Cardiac muscle cell (in vitro differentiated cells and primary cell): Measurements from ENCODE around the gene C19orf67. TPM values are rescaled to one million over a fixed set of nuclear protein-coding genes. Genes with fewer than 3 reads are reported as not detected.

Source experiments
- DNase-seq, 2 donors: peaks; one replicate each; pipeline versions ENCODE4 v3.0.0 to v3.0.0-alpha.2; 2010 to 2017; ENCODE audit warnings: low read depth in 1 of 2, low spot score in 1 of 2
- H3K27ac ChIP-seq: fragments of 200-600 bp; sonication (generic); 2 replicates; pipeline ENCODE4 v1.5.1; 2016
- H3K27me3 ChIP-seq: fragments of 200-600 bp; sonication (generic); 2 replicates; pipeline ENCODE4 v1.6.0; 2016; ENCODE audit warnings: control low read depth
- H3K36me3 ChIP-seq: fragments of 200-600 bp; sonication (generic); 2 replicates; pipeline ENCODE4 v1.5.1; 2016; ENCODE audit warnings: control low read depth
- H3K4me1 ChIP-seq: fragments of 200-600 bp; sonication (generic); 2 replicates; pipeline ENCODE4 v1.8.1; 2017; ENCODE audit warnings: low read depth, mild to moderate bottlenecking, mixed run types
- H3K4me3 ChIP-seq: fragments of 200-600 bp; sonication (generic); 2 replicates; pipeline ENCODE4 v1.5.1; 2016; ENCODE audit warnings: mild to moderate bottlenecking
- H3K9me3 ChIP-seq: fragments of 200-600 bp; sonication (generic); 2 replicates; pipeline ENCODE4 v1.5.1; 2017; ENCODE audit warnings: low read depth, mild to moderate bottlenecking, control low read depth
- CTCF ChIP-seq: IDR thresholded peaks from 2 replicates; pipeline ENCODE4 v1.5.1; 2012; ENCODE audit warnings: low read depth, mild to moderate bottlenecking, low read length
- polyA plus RNA-seq: library from polyadenylated mRNA; unstranded; fragments of >200 nt; fragmentation: Nextera tagmentation; extraction: Ambion mirVana; gene quantifications from 2 replicates; pipeline ENCODE4 v1.2.1, GENCODE V29; 2016
- total RNA-seq: library from RNA; depleted of rRNA; stranded (reverse); fragments of >200 nt; gene quantifications from 2 replicates; pipeline ENCODE4 v1.2.3, GENCODE V29; 2016

The C19orf67 gene
- total and polyA plus RNA-seq, 2 experiments from 2014 or later = 7.5 to 14.2 TPM

- no peak for DNase-seq
- no peaks in the 10 kb centered on the region for H3K36me3 ChIP-seq
- H3K9me3 ChIP-seq = no peaks in the 10 kb centered on the region
- peaks cover 4% of the 10 kb centered on the region for H3K4me1 ChIP-seq
- TF ChIP-seq CTCF = no peak
- H3K27me3 ChIP-seq = peaks cover 23% of the 10 kb centered on the region
- no peak overlapping the region for H3K27ac ChIP-seq
- H3K4me3 ChIP-seq = no peak overlapping the region
These were observed 23.1 kb downstream of the C19orf67 start for GRCh38 chr19:14062558-14062855.

DNA sequence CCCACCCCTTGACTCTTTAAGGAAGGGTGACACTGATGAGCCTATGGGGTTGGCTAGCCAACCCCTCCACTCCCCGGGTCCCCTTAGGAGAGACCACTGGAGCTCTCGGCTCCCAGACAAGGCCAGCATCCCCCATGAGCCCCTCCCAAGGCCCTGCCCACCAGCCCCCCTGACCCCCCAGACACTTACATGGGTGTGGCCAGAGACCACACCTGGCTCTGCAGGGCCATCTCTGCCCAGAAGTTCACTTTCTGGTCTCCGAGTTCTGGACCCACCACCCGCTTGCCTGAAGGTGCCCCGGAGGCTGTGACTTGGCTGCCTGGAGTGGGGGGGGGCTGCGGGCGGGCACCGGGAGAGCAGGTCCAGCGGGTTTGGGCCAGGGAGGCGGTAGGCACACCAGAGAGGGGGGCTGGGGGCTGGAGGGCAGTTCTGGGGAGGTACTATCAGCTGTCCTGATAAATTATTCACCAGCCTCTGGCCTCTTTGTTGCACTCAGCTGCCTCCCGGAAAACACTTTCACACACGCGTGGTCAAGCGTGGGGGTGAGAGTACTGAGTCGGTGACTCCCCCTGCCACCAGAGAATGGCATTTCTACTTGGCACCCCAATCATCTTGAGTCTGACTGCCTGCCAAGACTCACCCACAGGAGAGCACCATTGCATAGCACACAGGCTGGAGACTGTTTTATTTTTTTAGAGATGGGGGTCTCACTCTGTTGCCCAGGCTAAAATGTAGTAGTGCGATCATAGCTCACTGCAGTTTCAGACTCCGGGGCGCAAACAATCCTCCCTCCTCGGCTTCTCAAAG is 23.6 kb downstream of the C19orf67 start, which contains the start of gene PALM3:
Gene PALM3 (minus strand): TSS at position 326 of the 807 bp plus-strand sequence. CDS start 96 bp downstream, at position 230.
- DNase-seq = no peak

DNA sequence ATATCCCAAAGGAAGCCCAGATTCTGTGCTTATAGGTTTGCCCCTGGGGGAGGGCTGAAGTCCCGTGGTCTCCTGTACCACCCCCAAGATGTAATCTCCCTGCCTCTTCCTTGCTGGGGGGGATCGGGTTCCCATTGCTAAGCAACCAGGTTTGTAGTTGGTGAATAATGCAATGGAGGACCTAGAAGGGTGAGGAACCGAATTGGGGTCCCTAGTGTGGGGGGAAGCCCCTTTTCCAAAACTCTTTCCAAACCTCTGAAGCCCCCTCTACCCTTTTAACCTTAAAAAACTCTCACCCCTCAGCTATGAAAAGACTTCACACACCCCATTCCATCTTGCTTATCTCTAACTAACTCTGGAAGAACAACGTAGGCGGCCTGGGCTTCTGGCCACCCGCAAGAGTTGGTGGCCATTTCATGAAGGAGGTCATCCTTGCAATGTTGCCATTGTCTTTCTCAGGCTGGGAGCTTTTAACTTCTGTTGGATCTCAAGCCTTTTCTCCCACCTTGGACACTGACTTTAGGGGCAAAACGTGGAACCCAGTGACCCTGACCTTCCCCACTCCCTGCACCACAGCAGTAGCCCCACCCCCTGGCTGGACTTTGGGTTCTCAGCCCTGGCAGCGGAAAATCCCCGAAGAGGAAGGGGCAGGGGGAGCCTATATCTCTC is 24.4 kb downstream of the C19orf67 start:
- Histone ChIP-seq H3K4me1 (peaks cover 4% of the 10 kb centered on the region), H3K27me3 (peaks cover 23% of the 10 kb centered on the region), H3K27ac (no peak overlapping the region), H3K9me3 (no peaks in the 10 kb centered on the region), H3K4me3 (no peak overlapping the region), H3K36me3 (no peaks in the 10 kb centered on the region)
- TF ChIP-seq CTCF = no peak
- peak in 1 of 2 donors; percentile 44 for DNase-seq

More for the DNA sequence above, 23.6 kb downstream of the C19orf67 start, which contains the start of gene PALM3:
- Histone ChIP-seq H3K4me1 (peaks cover 4% of the 10 kb centered on the region), H3K9me3 (no peaks in the 10 kb centered on the region), H3K27ac (no peak within 1 kb of the TSS), H3K27me3 (peaks cover 23% of the 10 kb centered on the region), H3K36me3 (no peaks in the 10 kb centered on the region), H3K4me3 (no peak within 1 kb of the TSS)
- TF ChIP-seq CTCF = no peak

DNA sequence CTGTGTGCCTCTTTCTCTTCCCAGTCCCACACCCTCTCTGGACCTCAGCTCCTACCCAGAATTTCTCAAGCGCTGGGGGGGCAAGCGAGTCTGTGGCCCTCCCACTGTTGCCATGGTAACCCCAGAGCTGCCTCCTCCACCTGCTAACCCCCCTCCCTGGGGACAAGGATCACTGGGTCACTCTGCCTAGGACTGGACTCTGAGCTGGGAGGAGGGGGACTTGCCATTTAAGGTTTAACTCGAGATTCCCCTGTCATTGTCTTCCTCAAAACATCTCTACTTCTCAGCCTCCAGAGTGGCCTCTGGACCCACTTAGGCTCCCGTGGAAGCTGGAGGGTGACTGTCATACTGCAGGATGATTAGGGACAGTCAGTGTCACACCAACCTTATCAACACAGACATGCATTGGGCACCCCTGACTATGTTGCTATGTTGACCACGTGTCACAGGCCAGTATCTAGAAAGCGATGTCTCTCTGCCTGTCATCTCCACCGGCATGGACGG is 25.9 kb downstream of the C19orf67 start:
- Histone ChIP-seq H3K27me3 (peaks cover 23% of the 10 kb centered on the region), H3K27ac (no peak overlapping the region), H3K36me3 (no peaks in the 10 kb centered on the region), H3K9me3 (no peaks in the 10 kb centered on the region), H3K4me1 (peaks cover 4% of the 10 kb centered on the region), H3K4me3 (no peak overlapping the region)
- TF ChIP-seq CTCF = no peak
- no peak for DNase-seq

GRCh38 chr19:14059093-14059480 is 26.5 kb downstream of the C19orf67 start:
- TF ChIP-seq CTCF = peak; percentile 84
- no peak overlapping the region for H3K4me3 ChIP-seq
- H3K36me3 ChIP-seq = no peaks in the 10 kb centered on the region
- DNase-seq = peak; percentile 8 to 33
- H3K9me3 ChIP-seq = no peaks in the 10 kb centered on the region
- H3K4me1 ChIP-seq = peaks cover 4% of the 10 kb centered on the region
- H3K27me3 ChIP-seq = peaks cover 23% of the 10 kb centered on the region
- H3K27ac ChIP-seq = no peak overlapping the region
